Measurements from ENCODE around the gene USP48.
"Not testable (repeated sequence)": the region's sequence is repeated elsewhere in the genome, so short reads cannot be mapped to it uniquely, and the experiment has no call there.

USP48 gene

DNA sequence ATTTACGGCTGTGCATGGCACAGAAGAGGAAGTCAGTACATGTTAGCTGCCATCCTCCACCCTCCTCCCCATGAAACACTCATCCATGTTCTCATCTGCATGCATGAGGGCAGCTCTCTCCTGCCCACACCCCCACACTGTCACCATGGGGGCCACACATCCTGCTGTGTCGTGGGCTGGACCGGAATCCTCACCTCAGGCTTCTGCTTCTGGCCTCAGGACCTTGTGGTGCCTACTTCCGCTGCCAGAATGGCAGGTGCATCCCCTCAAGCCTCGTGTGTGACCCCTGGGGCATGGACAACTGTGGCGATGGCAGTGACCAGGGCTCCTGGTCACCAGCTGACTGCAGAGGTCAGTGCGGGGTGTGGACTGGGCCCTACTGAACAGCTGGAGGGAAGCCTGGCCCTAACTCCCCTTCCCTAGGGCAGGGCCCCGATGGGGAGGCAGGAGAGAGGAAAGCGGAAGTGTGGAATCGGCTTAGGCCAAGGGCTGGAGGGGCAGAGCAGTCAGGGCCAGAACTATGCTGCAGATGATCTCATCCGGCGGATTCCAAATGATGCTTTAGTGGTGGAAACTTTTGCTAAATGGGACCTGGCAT, 32.9 kb upstream of the USP48 start:
- no peak for DNase-seq

DNA sequence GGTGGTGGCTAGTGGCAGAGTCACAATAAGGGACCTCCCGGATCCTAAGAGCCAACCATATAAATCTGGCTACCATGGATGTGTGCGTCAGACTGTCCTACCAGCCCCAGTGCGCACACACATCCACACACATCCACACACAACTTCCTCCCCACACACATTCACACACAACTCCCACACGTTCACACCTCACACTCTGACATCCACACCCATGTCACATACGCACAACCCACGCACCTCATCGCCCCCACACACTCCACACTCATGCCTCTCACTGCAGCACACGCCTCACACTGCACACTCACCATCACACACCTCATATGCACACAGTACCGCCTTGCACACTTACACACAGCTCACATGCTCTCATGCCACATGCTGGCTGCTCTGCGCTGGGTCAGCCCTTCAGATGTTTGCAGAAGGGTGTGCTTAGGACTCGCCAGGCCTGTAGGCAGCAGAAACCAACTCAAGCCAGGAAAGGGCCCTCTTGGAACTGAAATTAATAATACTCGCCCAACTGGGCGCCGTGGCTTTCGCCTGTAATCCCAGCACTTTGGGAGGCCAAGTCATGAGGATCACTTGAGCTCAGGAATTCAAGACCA, 32.1 kb upstream of the USP48 start:
- no peak for DNase-seq

DNA sequence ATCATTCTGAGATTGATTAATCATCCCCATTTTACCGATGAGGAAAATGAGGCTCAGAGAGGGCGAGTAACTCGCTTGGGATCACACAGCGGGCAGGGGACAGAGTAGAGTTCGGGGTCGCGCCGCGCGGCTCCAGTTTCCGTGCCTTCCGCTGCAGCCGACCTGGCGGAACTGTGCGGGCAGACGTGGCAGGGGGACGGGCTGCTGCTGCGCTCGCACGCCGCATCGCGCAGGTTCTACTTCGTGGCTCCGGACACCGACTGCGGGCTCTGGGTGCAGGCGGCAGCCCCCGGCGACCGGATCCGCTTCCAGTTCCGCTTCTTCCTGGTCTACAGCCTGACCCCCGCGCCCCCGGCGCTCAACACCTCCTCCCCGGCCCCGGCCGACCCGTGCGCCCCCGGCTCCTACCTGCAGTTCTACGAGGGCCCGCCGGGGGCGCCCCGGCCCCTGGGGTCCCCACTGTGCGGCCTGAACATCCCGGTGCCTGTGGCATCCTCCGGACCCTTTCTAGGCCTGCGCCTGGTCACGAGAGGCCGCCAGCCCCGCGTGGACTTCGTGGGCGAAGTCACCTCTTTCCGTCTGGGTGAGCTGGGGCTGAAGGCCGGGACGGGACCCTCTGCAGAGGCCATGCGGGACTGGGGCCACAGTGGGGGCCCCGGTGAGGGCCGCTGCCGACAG, 31.4 kb upstream of the USP48 start:
- no peak for DNase-seq

DNA sequence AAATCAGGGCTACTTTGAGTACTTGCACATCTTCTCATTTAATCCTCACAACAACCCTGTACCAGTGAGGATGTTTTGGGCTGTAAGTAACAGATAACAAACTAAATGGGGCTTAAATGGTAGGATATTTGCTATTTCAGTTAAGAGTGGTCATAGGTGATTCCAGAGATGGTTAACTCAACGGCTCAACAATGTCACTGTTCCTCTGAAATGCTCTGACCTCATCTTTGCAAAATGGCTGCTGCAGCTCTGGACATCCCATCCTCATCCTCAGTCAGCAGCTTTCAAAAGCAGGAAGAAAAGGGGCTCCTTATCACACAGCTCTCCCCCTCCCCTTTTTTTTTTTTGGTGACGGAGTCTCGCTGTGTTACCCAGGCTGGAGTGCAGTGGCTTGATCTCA, 30.6 kb upstream of the USP48 start:
- no peak for DNase-seq

DNA sequence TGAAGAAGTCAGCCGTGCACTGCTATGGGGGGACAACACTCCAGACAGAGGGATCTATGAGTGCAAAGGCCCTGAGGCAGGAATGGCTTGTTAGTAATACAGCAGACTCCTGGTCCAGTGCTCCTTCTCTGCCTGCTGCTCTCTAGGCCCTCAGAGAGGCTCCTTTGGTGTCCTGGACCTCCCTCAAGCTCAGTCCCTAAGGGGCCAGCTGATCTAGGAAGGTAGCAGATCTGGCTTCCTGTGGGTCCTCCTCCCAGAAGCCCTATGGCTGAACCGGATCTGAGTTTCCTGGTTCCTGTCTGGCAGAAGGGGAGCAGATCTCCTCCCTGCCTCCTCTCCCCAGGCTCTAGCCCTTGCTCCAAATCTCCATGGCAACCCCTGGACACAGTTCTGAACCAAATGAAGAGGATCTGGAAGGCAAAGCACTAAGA, 28.9 kb upstream of the USP48 start, which contains the start of gene LDLRAD2:
TSS of gene LDLRAD2 (plus strand) at position 391 of the 431 bp plus-strand sequence. CDS start 187 bp downstream, outside the sequence.
- no peak for DNase-seq

DNA sequence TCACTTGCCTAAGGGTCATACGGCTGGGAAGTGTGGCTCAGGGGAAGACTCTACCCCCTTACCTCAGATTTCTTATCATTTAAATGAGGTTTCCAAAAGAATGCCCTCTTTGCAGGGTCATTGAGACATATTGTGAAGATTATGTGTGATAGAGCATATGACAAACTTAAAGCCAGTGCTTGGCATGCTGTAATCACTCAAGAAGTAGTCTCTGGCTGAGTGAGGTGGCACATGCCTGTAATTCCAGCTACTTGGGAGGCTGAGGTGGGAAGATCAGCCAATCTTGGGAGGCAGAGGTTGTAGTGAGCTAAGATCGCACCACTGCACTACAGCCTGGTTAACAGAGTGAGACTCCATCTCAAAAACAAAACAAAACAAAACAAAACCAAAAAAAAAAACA, 21.6 kb upstream of the USP48 start:
- no peak for DNase-seq

DNA sequence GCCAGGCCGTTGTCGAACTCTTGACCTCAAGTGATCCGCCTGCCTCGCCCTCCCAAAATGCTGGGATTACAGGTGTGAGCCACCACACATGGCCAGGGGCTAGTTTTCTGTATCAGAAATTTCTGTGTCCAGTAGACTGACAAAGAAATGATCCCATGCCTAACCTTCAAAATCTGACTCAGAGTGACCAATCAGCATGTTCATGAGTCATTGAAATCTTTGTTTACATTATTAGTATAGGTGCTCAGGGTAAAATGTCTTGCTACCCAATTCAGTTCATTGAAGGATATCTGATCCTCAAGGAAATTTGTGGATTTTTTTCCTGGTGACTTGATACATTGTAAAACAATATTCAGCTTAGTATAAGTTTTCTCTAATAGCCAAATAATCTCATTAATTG, 18.2 kb upstream of the USP48 start:
- no peak for DNase-seq

DNA sequence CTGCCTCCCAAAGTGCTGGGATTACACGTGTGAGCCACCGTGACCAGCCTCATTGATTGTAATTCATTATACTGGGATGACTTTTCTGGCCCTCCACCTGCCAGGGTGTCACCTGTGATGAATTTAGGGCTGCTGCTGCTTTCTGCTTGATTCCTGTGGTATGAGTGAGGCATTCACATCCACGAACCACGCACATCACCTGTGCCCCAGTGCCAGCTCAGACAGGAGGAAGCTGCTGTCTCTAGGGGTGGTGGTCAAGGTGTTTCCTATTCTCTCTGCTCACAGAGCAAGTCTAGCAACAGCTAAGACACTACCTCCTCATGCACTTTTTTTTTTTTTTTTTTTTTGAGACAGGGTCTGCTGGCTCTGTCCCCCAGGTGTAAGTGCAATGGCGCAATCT, 16.8 kb upstream of the USP48 start:
- DNase-seq, result no peak

DNA sequence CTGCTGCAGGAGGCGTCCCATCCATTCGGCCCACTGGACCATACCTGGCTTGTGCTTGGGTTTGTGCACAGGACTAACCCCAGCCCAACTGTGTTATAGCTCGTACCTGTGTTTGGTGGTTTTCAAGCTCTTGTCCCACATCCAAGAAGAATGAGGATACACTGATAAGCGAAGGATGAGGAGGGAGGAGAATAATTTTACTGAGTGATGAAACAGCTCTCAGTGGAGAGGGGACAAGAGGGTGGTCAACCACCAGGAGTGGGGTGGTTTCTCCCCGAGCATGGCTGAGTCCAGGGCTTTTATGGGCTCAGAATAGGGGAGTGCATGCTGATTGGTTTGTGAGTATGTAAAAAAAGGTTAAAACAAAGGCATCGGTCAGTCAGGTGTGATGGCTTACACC, 12.1 kb upstream of the USP48 start:
- no peak for DNase-seq

DNA sequence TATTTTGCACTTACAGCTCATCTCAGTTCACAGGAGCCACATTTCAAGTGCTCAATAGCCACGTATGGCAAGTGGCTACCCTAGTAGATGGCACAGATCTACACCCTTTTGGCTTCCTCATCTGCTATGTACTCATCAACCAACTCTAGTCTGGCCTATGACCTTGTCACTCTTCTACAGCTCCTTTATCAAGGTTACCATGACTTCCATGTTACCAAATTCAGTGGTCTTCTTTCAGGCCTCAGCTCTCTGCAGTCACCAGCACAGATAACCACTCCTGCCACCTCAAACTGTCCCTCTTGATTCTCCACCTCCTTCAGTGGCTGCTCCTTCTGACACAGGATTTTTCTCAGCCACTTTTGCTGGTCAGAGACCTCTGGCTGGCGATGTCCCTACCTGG, 11.7 kb upstream of the USP48 start:
- DNase-seq, result no peak

DNA sequence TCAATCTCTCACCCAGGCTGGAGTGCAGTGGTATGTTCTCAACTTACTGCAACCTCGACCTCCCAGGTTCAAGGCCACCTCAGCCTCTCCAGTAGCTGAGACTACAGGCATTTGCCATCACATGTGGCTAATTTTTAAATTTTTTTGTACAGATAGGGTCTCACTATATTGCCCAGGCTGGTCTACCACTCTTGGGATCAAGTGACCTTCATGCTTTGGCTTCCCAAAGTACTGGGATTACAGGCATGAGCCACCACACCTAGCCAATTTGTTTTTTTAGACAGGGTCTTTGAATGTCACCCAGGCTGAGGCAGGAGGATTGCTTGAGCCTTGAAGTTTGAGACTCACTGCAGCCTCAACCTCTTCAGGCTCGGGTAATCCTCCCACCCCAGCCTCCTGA, 10.2 kb upstream of the USP48 start:
- DNase-seq, result no peak

DNA sequence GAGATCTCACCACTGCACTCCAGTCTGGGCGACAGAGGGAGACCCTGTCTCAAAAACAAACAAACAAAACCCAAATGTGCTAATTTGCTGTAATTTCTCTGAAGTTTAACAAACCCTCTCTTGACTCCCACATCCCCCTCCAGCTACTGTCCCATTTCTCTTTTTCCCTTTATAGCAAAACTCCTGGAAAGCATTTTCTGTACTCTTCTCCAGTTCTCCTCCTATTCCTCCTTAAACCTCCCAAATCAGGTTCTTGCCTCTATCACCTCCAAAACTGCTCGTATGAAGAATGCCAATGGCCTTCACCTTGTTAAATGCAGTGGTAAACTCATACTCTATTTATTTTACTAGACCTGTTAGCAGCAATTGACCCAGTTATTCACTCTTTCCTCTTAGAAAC, 3.7 kb upstream of the USP48 start:
- no peak for DNase-seq

DNA sequence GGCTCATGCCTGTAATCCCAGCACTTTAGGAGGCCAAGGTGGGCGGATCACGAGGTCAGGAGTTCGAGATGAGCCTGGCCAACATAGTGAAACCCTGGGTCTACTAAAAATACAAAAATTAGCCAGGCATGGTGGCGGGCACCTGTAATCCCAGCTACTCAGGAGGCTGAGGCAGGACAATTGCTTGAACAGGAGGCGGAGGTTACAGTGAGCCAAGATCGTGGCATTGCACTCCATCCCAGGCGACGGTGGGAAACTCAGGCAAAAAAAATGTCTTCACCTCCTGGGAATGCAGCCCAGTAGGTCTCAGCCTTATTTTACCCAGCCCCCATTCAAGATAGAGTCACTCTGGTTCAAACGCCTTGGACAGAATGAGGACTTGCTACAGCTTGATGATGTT, 2.8 kb upstream of the USP48 start:
- DNase-seq, result not testable (repeated sequence)

DNA sequence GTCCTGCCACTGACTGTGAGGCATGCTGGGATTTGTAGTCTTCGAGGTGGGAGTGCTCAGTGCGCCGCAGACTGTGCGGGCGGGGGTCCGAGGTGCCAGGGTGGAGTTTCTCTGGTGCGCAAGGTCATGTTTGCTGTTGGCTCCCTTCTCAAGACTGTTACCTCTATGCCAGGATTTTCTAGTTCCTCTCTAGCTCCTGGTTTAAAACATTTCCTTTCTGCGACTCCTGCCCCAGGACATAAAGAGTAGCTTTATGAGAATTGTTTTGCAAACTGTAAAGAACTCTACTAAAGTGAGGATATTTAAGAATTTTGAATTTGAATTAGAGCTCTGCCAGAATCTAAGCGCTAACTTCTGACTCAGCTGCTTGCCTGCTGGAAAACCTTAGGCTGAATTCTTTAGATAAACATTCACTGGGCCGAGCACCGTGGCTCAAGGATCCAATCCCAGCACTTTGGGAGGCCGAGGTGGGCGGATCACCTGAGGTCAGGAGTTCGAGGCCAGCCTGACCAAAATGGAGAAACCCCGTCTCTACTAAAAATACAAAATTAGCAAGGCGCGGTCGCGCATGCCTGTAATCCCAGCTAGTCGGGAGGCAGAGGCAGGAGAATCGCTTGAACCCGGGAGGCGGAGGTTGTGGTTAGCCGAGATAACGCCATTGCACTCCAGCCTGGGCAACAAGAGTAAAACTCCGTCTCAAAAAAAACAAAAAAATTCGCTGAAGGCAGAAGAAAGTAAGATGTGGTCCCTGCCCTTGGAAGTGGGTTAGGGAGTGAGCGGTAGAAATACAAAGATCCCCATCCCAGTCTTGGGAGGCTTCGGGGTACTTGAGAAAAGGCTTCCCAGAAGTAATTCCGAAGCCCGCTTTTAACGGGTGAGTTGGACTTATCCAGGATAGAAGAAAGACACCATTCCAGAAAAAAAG, 992 bp upstream of the USP48 start:
- no peak for DNase-seq

DNA sequence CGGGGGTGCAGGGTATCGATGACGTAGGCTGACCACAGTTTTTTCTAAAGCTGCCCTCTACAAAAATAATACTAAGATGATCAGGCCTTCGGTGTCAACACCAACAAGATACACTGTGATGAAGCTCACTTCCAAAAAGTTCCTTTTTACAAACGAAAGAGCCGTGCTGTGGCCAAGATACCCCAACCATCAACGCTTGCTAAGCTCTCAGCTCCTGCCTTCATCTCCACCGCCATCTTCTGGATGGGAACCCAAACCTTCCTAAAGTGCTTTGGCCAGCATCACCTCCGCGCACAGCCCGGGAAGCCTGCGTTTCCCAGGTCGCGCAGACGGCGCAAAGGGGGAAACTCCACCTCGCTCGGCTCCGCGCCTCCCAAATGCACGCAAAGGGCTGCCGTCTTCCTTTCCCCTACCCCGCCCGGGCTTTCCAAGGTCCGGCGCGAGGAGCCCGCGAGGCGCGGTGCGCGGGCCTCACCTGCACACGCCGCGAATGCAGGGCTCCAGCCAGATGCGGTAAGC, 541 bp downstream of the USP48 start:
- peak; percentile 50 to 63 for DNase-seq

DNA sequence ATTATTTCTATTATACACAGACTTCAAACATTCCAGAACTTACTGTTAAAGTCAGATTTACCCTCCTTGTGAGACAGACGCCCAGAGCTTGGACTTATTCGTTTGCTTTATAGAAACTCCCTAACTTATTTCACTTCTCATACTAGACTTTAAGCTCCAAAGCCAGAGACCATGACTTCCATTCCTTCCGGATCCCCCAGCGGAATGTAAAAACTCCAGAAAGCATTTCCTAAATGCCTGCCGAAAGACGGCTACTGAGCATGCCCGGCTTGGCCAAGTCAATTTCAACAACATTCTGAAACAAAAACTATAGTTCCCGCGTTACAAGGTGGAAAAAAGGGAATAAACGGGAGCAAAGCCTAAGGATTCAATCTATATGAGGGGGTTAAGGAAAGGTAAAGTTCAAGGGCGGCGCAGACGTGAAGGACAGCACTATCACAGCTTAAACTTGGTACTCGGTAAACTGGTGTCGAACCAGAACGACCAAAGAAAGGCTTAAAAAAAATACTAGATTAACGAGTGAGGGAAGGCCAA, 1.1 kb downstream of the USP48 start:
- no peak for DNase-seq

DNA sequence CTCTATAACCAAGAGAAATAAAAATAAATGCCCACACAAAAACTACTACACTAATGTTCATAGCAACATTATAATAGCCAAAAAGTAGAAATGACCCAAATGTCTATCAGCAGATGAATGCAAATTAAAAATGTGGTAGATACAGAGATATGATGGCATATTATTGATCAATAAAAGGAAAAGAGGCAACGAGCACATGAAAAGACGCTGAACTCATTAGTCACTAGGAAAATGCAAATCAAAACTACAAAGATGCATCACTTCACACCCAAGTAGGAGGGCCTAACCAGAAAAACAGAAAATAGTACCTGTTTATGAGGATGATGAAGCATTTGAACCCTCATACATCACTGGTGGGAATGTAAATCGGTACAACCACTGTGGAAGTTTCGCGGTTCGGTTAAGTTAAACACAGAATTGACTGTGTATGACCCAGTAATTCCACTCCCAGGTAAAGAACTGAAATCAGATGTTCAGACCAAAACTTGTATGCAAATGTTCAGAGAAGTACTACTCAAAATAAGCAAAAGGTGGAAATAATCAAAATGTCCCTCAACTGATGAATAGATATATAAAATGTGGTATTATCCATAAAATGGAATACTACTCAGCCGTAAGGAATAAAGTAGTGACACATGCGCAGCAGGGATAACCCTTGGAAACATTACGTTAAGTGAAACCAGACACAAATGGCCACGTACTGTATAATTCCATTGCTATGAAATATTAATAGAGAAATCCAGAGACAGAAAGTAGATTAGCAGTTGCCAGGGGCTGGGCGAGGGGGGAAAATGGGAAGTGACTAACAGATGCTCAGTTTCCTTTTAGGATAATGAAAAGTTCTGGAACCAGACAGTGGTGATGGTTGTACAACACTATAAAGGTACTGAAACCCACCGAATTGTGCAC, 3.1 kb downstream of the USP48 start:
- no peak for DNase-seq

DNA sequence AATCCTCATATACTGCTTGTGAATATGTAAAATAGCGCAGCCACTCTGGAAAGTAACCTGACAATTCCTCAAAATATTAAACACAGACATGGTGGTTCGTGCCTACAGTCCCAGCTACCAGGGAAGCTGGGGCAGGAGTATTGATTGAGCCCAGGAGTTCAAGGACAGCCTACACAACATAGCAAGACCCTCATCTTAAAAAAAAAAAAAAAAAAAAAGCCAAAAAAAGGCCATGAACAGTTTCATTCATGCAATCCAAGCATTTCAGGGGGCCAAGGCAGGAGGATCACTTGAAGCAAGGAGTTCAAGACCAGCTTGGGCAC, 4.6 kb downstream of the USP48 start:
- DNase-seq, result no peak

DNA sequence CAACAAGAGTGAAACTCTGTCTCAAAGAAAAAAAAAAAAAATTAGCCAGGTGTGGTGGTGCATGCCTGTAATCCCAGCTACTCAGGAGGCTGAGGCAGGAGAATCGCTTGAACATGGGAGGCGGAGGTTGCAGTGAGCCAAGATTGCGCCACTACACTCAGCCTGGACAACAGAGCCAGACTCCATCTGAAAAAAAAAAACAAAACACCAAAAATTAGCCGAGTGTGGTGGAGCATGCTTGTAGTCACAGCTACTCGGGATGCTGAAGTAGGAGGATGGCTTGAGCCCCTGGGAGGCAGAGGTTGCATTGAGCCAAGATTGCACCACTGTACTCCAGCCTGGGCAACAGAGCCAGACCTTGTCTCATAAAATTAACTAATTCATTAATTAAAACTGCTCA, 6.0 kb downstream of the USP48 start:
- not testable (repeated sequence) for DNase-seq

DNA sequence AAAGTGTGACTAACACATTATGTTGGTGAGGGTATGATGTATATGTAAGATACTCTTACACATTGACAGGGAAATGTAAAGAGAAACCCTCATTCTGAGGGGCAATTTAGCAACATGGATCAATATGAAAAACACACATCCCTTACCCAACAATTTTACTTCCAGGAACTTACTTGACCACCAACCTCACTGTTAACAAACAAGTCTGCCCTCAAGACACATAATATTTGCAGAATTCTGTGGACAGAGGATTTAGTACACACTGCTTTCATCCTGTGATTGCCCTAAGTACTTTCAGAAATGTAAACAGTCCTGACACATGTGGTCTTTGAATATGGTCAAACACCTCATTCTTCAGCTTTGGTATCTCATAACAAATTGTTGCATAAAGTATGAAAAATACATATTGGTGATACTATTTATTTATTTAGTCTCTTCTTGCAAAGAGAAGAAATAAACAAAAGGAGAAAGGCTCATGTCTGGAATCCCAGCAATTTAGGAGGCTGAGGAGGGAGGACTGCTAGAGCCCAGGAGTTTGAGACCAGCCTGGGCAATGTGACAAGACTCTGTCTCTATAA, 6.9 kb downstream of the USP48 start:
- DNase-seq, result no peak

DNA sequence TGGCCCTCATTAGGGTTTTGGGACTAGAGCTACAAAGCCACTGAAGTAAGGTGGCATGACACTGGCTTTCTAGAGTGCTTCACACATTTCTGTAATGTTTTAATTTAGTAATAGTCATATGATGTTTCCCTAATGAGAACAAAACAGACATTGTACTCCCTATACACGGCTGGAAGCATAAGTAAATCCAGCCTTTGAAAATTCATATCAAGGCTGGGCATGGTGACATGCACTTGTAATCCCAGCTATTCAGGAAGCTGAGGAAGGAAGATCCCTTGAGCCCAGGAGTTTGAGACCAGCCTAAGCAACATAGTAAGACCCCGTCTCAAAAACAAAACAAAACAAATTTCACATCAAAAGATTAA, 7.4 kb downstream of the USP48 start:
- DNase-seq, result no peak

Measured in NCI-H2081 (cell line).